Stimulated activated naive CD4-positive, alpha-beta T cell treated with Interleukin-2 at 50 U/mL for 16 hours (primary cell): ENCODE results near the gene COIL.
A peak's percentile ranks its signal among the peaks of the same experiment; 100 is the strongest.
"Not testable (repeated sequence)": the region's sequence is repeated elsewhere in the genome, so short reads cannot be mapped to it uniquely, and the experiment has no call there.

ENCODE experiments used
- DNase-seq: peaks from one replicate; lab custom pipeline; 2025; lab: John Stamatoyannopoulos, UW

Gene COIL

DNA sequence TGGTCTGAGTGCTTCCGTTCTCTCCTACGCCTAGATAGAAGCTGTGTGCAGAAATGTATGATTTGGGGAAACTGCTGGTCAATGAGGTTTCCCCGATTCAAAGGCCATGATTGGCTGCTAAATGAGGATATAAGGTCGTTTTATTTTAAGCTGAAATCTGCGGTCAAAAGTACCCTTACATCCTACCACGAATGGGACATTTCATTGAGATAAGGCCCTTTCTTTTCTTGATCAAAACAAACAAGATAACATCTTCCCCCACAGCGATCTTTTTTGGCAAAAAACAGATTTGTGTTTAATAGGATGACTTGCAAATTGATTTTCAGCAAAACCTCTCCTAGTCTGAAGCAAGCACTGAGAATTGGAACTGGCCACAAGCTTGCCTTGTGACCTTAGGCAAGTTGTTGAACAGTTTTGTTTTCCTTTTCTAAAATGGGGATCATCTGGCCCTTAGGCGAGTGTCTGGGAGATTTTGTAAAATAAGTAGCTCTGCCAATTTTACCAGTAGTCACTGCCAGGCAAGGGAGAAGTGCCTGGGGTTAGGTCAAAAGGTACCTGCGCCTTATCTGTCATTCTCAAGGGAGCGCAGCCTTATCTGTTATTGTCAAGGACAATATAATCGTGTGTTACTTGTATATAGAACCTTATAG is 17.7 kb upstream of the COIL start:
- DNase-seq: no peak

GRCh38 chr17:56977673-56978395 is 17.0 kb upstream of the COIL start, which contains the start of gene SCPEP1:
TSS of gene SCPEP1 (plus strand) at chr17:56978131. CDS start at chr17:56978160, 29 bp downstream.
- DNase-seq: peak; percentile 77

GRCh38 chr17:56976941-56977608 is 16.2 kb upstream of the COIL start:
- DNase-seq: no peak

GRCh38 chr17:56975656-56976055 is 14.8 kb upstream of the COIL start:
- DNase-seq: no peak

DNA sequence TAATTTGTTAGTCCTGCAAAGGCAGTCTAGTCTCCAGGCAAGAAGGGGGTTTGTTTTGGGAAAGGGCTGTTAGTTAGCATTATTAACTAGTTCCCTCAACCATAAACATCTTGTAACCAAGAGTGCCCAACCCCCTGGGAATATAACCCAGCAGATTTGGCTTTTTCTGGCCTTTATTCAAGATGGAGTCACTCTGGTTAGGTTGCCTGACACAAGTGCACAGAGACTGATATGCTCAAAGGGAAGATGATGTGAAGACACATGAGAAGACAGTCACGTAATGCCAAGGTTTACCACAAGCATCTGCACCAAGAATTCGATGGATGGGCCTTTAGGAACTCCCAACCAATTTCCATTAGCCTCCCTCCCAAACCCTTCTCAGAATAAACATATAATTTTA is 13.2 kb upstream of the COIL start:
- DNase-seq: no peak

DNA sequence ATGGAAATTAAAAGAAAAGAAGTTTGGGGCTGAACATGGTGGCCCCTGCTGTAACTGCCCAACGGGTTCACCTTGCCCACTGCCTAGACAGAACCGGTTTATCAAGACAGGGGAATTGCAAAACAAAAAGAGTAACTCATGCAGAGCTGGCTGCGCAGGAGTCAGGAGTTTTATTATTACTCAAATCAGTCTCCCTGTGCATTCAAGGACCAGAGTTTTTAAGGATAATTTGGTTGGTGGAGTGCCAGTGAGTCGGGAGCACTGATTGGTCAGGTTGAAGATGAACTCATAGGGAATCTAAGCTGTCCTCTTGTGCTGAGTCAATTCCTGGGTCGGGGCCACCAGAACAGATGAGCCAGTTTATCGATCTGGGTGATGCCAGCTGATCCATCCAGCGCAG is 12.7 kb upstream of the COIL start:
- DNase-seq: no peak

- DNase-seq: no peak
These were observed 11.4 kb upstream of the COIL start for GRCh38 chr17:56972111-56972730.

GRCh38 chr17:56970974-56971373 is 10.1 kb upstream of the COIL start:
- DNase-seq: no peak

GRCh38 chr17:56966338-56966737 is 5.5 kb upstream of the COIL start:
- DNase-seq: no peak

GRCh38 chr17:56965681-56966080 is 4.8 kb upstream of the COIL start:
- not testable (repeated sequence) for DNase-seq

DNA sequence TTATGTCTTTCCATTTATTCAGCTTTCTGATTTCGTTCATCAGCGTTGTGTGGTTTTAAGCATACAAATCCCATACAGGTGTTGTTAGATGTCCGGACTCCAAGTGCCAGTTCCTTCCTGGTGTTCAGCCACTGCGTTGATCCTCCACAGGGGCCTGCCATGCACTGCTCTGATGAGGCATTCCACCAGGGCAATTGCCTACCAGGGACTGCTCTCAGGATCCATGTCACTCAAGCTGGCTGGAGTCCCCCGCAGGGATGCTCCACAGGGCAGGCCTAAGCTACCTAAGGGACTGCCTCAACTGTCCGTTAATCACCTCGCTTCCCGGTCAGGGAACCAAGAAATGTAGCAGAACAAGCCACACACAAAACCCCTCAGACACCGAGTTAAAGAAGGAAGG is 4.4 kb upstream of the COIL start:
- not testable (repeated sequence) for DNase-seq

DNA sequence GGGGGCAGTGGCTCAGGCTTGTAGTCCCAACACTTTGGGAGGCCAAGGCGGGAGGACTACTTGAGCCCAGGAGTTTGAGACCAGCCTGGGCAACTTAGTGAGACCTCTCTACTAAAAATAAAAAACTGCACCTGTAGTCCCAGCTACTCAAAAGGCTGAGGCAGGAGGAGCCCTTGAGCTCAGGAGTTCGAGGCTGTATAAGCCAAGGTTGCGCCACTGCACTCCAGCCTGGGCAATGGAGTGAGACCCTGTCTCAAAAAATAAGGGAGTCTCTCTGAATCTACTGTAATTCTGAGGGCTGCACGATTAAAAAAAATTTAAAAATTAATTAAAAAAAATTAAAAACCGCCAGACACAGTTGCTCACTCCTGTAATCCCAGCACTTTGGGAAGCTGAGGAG is 3.9 kb downstream of the COIL start:
- DNase-seq: no peak

DNA sequence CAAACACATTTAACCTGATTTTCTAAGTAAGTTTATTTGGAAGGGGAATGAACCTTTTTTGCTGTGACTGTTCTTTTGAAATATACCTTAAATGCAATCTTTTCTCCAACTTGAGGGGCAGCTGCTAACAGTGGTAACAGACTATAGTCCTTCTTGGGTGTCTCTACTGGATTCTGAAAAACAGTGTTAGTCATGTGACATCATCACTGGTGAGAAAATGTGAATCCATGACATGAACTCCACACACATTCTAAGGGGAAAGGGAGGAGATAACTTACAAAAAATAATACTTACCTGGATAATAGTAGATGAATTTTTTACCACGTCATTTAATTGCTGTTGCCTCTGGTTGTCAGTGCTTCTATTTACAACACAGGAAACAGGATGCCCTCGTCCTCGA is 11.3 kb downstream of the COIL start:
- no peak for DNase-seq

GRCh38 chr17:56948491-56948890 is 12.4 kb downstream of the COIL start:
- no peak for DNase-seq

DNA sequence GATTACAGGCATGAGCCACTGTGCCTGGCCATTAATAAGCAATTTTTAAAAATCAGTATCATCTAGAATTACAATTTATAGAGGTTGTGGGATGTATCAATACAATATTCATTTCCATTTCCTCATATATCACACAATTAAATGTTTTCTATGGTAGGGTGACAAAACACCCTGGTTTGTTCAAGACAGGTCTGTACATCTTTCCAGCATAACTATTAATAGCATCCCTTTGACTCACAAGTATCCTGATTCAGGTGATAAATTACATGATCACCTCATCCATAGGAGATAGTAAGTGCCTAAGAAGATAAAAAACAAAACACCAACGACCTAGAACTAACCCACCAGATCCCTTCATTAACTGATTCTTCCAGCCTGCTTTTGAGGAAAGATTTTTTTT is 13.1 kb downstream of the COIL start:
- DNase-seq: no peak

DNA sequence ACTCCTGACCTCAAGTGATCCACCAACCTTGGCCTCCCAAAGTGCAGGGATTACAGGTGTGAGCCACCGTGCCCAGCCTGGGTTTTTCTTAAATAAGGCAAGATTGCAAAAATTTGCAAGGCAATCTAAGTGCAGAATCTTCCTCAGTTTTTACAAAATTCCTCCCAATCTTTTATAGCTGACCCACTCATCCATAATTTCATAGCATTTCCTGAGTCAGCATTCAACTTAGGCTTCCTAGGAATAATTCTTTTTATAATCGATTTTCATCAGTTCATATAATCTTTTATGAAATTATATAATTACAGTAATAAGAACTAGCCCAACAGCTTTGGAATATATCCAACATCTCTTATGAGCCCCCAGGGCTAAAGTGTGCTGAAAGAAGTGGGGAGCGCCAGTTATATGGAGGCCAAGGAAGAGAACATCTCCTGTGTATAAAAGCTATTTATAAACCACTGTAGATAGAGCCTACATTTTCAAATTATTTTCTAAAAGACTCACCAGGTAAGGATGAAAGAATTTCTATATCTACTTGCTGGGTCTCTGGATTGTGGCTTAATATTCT is 14.8 kb downstream of the COIL start:
- no peak for DNase-seq

DNA sequence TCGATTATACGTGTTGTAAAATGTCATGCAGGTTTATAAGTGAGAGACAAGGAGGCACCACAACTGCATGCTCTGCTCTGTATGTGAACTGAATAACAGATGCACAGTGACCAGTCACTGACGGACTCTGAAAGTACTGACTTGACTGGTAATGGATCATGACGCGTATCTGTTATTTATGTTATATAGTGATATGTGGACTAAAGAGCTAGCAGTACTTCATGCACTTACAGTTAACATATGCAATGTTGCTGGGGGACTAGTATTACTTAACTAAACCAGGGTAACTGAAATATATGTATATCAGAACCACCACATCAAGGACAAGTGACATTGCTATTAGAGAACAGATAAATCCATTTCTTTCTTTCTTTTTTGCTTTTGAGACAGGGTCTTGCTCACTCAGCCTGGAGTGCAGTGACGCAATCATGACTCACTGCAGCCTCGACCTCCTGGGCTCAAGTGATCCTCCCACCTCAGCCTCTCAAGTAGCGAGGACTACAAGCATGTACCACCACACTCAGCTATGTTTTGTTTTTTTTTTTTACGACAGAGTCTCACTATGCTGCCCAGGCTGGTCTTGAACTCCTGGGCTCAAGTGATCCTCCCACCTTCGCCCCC is 17.2 kb downstream of the COIL start:
- no peak for DNase-seq

- no peak for DNase-seq
These were observed 20.9 kb downstream of the COIL start for GRCh38 chr17:56939869-56940484.

GRCh38 chr17:56938206-56938605 is 22.6 kb downstream of the COIL start:
- not testable (repeated sequence) for DNase-seq

GRCh38 chr17:56937687-56938086 is 23.2 kb downstream of the COIL start:
- DNase-seq: no peak

DNA sequence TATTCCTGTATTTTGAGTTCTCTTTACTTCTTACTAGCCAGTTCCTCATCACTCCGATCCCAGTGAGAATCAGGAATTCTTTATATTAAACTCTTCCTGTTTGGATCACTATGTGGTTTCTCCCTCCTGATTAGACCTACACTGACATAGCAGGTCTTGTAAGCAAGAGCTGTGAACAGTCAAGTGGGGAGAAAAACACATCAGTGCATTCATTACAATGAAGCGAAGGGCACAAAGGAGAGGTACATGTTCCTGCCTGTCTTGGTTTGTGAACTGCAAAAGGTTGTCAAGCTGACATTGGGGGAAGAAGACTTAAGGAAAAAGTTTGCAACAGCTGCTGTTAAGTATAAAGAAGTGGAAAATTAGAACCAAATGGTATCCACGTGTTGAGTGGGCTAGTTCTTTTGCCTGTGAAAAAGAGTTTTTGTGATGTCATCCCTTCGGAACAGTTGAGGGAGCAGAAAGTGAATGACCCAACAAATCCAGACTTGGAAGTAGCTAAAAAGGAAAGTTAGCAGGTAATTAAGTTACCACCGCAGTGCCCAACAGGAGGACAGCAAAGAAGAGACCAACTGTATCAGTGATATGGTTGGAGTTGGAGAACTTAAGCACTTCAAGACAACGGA is 24.0 kb downstream of the COIL start:
- DNase-seq: no peak
